ENCODE data around the gene CISH. TPM values are rescaled to one million over a fixed set of nuclear protein-coding genes. Genes with fewer than 3 reads are reported as not detected.

The CISH gene
- polyA plus RNA-seq, 4 donors = 4.8 to 47.0 (median 7.4) TPM

GRCh38 chr3:50572801-50573371 lies 38.7 kb downstream of the CISH start:
- Histone ChIP-seq H3K4me1 (ENCODE audit: control insufficient read depth in 3 of 3, insufficient read depth in 2 of 3, low read depth in 1 of 3, low read length in 2 of 3) (peaks cover 2 to 37% (median 3%) of the 10 kb centered on the region in 3 donors), H3K36me3 (ENCODE audit: control insufficient read depth in 3 of 3, insufficient read depth in 2 of 3, low read depth in 1 of 3, low read length in 3 of 3) (peaks cover 0 to 61% (median 0%) of the 10 kb centered on the region in 3 donors), H3K27me3 (ENCODE audit: control insufficient read depth in 3 of 3, insufficient read depth in 3 of 3, low read length in 3 of 3) (no peaks in the 10 kb centered on the region), H3K27ac (ENCODE audit: low read depth in 1 of 3, low read length in 2 of 3) (peak overlapping the region; percentile 20 to 53 (median 26)), H3K4me3 (ENCODE audit: low read depth in 1 of 3, low read length in 3 of 3) (no peak overlapping the region), H3K9me3 (ENCODE audit: control insufficient read depth in 2 of 2, insufficient read depth in 1 of 2, low read depth in 1 of 2, low read length in 1 of 2) (no peaks in the 10 kb centered on the region)
- FAIRE-seq = no peak
- peak; percentile 15 to 52 for DNase-seq
- WGBS, 3 donors = 71 to 80% (median 73%) methylated on average over 4 of the region's 4 CpGs

GRCh38 chr3:50572158-50572557 lies 39.4 kb downstream of the CISH start:
- H3K27me3 ChIP-seq (ENCODE audit: control insufficient read depth in 3 of 3, insufficient read depth in 3 of 3, low read length in 3 of 3) = peaks cover 0 to 2% (median 0%) of the 10 kb centered on the region in 3 donors
- WGBS, 3 donors = 5 to 8% (median 7%) methylated on average over 1 of the region's 1 CpG
- H3K36me3 ChIP-seq (ENCODE audit: control insufficient read depth in 3 of 3, insufficient read depth in 2 of 3, low read depth in 1 of 3, low read length in 3 of 3) = peaks cover 0 to 54% (median 0%) of the 10 kb centered on the region in 3 donors
- H3K4me3 ChIP-seq (ENCODE audit: low read depth in 1 of 3, low read length in 3 of 3) = no peak overlapping the region
- no peak for FAIRE-seq
- DNase-seq = peak; percentile 86 to 88
- peaks cover 2 to 42% (median 3%) of the 10 kb centered on the region in 3 donors for H3K4me1 ChIP-seq (ENCODE audit: control insufficient read depth in 3 of 3, insufficient read depth in 2 of 3, low read depth in 1 of 3, low read length in 2 of 3)
- peak overlapping the region in 2 of 3 donors; percentile 20 to 26 for H3K27ac ChIP-seq (ENCODE audit: low read depth in 1 of 3, low read length in 2 of 3)
- no peaks in the 10 kb centered on the region for H3K9me3 ChIP-seq (ENCODE audit: control insufficient read depth in 2 of 2, insufficient read depth in 1 of 2, low read depth in 1 of 2, low read length in 1 of 2)

DNA sequence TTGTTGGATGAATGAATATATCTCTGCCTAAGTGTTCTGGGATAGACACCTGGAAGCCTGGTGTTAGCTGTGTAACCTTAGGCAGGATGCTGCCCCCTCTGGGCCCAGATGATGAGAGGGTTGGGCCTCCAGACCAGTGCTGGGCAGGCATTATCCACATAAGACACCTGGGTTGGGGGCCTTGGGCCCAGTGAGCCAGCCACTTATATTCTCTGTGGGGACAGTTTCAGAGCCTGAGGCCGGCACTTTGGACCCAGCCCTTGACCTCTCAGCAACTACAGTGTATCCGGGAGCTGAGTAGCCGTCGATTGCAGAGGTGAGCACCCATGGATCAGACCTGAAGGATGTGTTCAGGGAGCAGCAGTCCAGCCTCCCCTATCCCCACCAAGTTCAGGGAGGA lies 40.1 kb downstream of the CISH start:
- DNase-seq (no peak), FAIRE-seq (no peak)
- 60 to 86% (median 65%) methylated on average over 4 of the region's 4 CpGs for WGBS, 3 donors
- Histone ChIP-seq H3K36me3 (ENCODE audit: control insufficient read depth in 3 of 3, insufficient read depth in 2 of 3, low read depth in 1 of 3, low read length in 3 of 3) (peaks cover 0 to 47% (median 0%) of the 10 kb centered on the region in 3 donors), H3K4me1 (ENCODE audit: control insufficient read depth in 3 of 3, insufficient read depth in 2 of 3, low read depth in 1 of 3, low read length in 2 of 3) (peaks cover 2 to 48% (median 3%) of the 10 kb centered on the region in 3 donors), H3K4me3 (ENCODE audit: low read depth in 1 of 3, low read length in 3 of 3) (no peak overlapping the region), H3K9me3 (ENCODE audit: control insufficient read depth in 2 of 2, insufficient read depth in 1 of 2, low read depth in 1 of 2, low read length in 1 of 2) (no peaks in the 10 kb centered on the region), H3K27ac (ENCODE audit: low read depth in 1 of 3, low read length in 2 of 3) (peak overlapping the region in 1 of 3 donors; percentile 97), H3K27me3 (ENCODE audit: control insufficient read depth in 3 of 3, insufficient read depth in 3 of 3, low read length in 3 of 3) (peaks cover 0 to 9% (median 0%) of the 10 kb centered on the region in 3 donors)

DNA sequence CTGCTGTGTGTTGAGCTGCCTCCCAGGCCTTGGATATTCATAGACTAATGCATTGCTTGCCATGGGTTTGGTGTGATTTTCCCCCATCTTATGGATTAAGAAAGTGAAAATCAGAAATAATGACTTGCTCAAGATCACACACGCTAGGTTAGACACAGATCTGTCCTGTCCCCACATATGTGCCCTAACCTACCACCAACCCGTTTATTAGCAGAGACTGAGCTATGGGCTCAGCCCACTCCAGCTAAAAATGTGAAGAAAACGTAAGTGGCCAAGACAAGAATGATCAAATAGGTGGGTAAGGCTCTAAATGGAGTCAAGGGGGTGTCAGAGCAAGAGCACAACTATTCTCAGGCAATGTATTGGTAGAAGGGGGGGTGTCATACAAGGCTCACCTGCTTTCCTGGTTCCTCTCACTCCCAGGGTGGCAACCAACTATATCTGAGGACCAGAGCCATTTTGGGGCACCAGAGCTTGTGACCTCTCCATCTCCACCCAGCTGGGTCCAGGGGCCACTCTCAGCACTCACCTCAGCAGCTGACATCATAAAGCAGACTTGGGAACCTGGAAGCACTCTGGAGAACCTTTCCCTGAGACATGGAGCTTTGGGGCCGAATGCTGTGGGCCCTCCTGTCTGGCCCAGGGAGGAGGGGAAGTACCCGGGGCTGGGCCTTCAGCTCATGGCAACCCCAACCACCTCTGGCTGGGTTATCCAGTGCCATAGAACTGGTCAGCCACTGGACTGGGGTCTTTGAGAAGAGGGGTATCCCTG lies 40.9 kb downstream of the CISH start:
- H3K4me3 ChIP-seq (ENCODE audit: low read depth in 1 of 3, low read length in 3 of 3) = no peak overlapping the region
- peak in 1 of 2 donors; percentile 43 for DNase-seq
- H3K27me3 ChIP-seq (ENCODE audit: control insufficient read depth in 3 of 3, insufficient read depth in 3 of 3, low read length in 3 of 3) = peaks cover 0 to 11% (median 0%) of the 10 kb centered on the region in 3 donors
- H3K4me1 ChIP-seq (ENCODE audit: control insufficient read depth in 3 of 3, insufficient read depth in 2 of 3, low read depth in 1 of 3, low read length in 2 of 3) = peaks cover 2 to 48% (median 3%) of the 10 kb centered on the region in 3 donors
- FAIRE-seq = no peak
- H3K36me3 ChIP-seq (ENCODE audit: control insufficient read depth in 3 of 3, insufficient read depth in 2 of 3, low read depth in 1 of 3, low read length in 3 of 3) = peaks cover 0 to 40% (median 0%) of the 10 kb centered on the region in 3 donors
- WGBS, 3 donors = 80 to 85% (median 84%) methylated on average over 5 of the region's 5 CpGs
- no peaks in the 10 kb centered on the region for H3K9me3 ChIP-seq (ENCODE audit: control insufficient read depth in 2 of 2, insufficient read depth in 1 of 2, low read depth in 1 of 2, low read length in 1 of 2)
- H3K27ac ChIP-seq (ENCODE audit: low read depth in 1 of 3, low read length in 2 of 3) = peak overlapping the region in 1 of 3 donors; percentile 97

DNA sequence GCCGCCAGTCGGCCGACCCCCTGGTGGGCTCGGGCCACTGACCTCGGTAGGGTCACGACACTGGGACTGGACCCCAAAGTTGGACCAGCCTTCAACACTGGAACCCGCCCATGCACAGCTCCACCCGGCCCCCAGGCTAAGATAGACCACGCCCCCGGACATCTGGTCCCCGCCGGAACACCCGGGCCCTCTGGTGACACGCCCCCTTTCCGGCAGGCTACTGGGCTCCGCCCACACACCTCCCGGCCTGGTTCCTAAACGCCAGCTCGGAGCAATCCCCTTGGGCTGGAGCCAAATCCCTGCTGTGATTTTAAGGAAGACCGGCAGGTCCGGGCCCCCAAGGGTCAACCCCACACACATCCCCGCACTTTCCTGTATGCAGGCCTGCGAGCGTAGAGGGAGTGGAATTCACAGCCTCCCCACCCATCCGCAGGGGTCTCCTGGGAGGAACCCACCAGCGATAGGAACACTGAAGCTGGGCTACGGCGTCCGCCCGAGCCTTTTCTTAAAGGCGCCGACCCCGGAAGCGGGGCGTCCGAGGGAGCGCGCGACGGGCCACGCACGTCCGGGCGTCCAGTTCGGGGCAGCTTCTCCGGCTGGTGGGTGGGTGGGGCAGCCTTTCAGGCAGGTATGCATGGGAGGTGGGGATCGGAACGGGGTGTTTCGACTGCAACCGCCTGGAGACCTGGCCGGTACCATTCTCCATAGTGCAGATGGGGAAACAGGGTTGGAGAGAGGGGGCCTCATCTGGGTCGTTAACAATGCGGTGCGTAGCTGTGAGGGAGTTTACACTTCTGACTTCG lies 42.4 kb downstream of the CISH start, which contains the start of gene HEMK1:
Gene HEMK1 (plus strand): TSS at position 576 of the 803 bp plus-strand sequence. CDS start 1,583 bp downstream, outside the sequence.
- peak within 1 kb of the TSS; percentile 52 to 97 (median 82) for H3K27ac ChIP-seq (ENCODE audit: low read depth in 1 of 3, low read length in 2 of 3)
- peaks cover 2 to 48% (median 3%) of the 10 kb centered on the region in 3 donors for H3K4me1 ChIP-seq (ENCODE audit: control insufficient read depth in 3 of 3, insufficient read depth in 2 of 3, low read depth in 1 of 3, low read length in 2 of 3)
- H3K9me3 ChIP-seq (ENCODE audit: control insufficient read depth in 2 of 2, insufficient read depth in 1 of 2, low read depth in 1 of 2, low read length in 1 of 2) = no peaks in the 10 kb centered on the region
- FAIRE-seq (no peak), DNase-seq (peak; percentile 96 to 99)
- 0% methylated on average over 49 to 55 of the region's 55 CpGs for WGBS, 3 donors
- peaks cover 0 to 28% (median 0%) of the 10 kb centered on the region in 3 donors for H3K36me3 ChIP-seq (ENCODE audit: control insufficient read depth in 3 of 3, insufficient read depth in 2 of 3, low read depth in 1 of 3, low read length in 3 of 3)
- peaks cover 0 to 12% (median 0%) of the 10 kb centered on the region in 3 donors for H3K27me3 ChIP-seq (ENCODE audit: control insufficient read depth in 3 of 3, insufficient read depth in 3 of 3, low read length in 3 of 3)
- H3K4me3 ChIP-seq (ENCODE audit: low read depth in 1 of 3, low read length in 3 of 3) = peak within 1 kb of the TSS; percentile 62 to 95 (median 69)

- Histone ChIP-seq H3K4me1 (ENCODE audit: control insufficient read depth in 3 of 3, insufficient read depth in 2 of 3, low read depth in 1 of 3, low read length in 2 of 3) (peaks cover 2 to 37% (median 3%) of the 10 kb centered on the region in 3 donors), H3K36me3 (ENCODE audit: control insufficient read depth in 3 of 3, insufficient read depth in 2 of 3, low read depth in 1 of 3, low read length in 3 of 3) (peaks cover 0 to 12% (median 0%) of the 10 kb centered on the region in 3 donors), H3K27me3 (ENCODE audit: control insufficient read depth in 3 of 3, insufficient read depth in 3 of 3, low read length in 3 of 3) (peaks cover 0 to 12% (median 0%) of the 10 kb centered on the region in 3 donors), H3K4me3 (ENCODE audit: low read depth in 1 of 3, low read length in 3 of 3) (peak within 1 kb of the TSS; percentile 46 to 95 (median 69)), H3K27ac (ENCODE audit: low read depth in 1 of 3, low read length in 2 of 3) (peak within 1 kb of the TSS in 2 of 3 donors; percentile 55 to 97), H3K9me3 (ENCODE audit: control insufficient read depth in 2 of 2, insufficient read depth in 1 of 2, low read depth in 1 of 2, low read length in 1 of 2) (no peaks in the 10 kb centered on the region)
- DNase-seq (peak; percentile 88 to 90), FAIRE-seq (no peak)
- 2 to 3% (median 2%) methylated on average over 45 to 53 of the region's 53 CpGs for WGBS, 3 donors
Measured at GRCh38 chr3:50567386-50568167, 44.0 kb downstream of the CISH start, which contains the start of gene C3orf18. Gene C3orf18 (minus strand): TSS chr3:50567747. CDS start chr3:50565699, 2,048 bp downstream.

- Histone ChIP-seq H3K9me3 (ENCODE audit: control insufficient read depth in 2 of 2, insufficient read depth in 1 of 2, low read depth in 1 of 2, low read length in 1 of 2) (no peaks in the 10 kb centered on the region), H3K4me1 (ENCODE audit: control insufficient read depth in 3 of 3, insufficient read depth in 2 of 3, low read depth in 1 of 3, low read length in 2 of 3) (peaks cover 0 to 32% (median 2%) of the 10 kb centered on the region in 3 donors), H3K36me3 (ENCODE audit: control insufficient read depth in 3 of 3, insufficient read depth in 2 of 3, low read depth in 1 of 3, low read length in 3 of 3) (peaks cover 0 to 7% (median 0%) of the 10 kb centered on the region in 3 donors), H3K27ac (ENCODE audit: low read depth in 1 of 3, low read length in 2 of 3) (peak overlapping the region in 1 of 3 donors; percentile 24), H3K4me3 (ENCODE audit: low read depth in 1 of 3, low read length in 3 of 3) (peak overlapping the region; percentile 46 to 55 (median 51)), H3K27me3 (ENCODE audit: control insufficient read depth in 3 of 3, insufficient read depth in 3 of 3, low read length in 3 of 3) (peaks cover 0 to 12% (median 0%) of the 10 kb centered on the region in 3 donors)
- WGBS, 3 donors = 6 to 21% (median 13%) methylated on average over 10 to 11 of the region's 11 CpGs
- no peak for DNase-seq
- FAIRE-seq = no peak
Measured at GRCh38 chr3:50567011-50567385, 44.6 kb downstream of the CISH start.
